ENCODE measurements around the gene DGKQ.

DNA sequence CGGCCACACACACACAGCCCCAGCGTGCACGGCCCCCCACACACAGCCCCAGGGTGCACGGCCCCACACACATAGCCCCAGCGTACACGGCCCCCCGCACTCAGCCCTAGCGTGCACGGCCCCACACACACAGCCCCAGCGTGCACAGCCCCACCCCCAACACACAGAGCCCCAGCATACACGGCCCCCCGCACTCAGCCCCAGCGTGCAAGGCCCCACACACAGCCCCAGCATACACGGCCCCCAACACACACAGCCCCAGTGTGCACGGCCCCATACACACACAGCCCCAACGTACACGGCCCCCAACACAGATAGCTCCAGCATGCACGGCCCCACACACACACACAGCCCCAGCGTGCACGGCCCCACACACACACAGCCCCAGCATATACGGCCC, 58.8 kb downstream of the DGKQ start:
- TF ChIP-seq, protein P1, sequence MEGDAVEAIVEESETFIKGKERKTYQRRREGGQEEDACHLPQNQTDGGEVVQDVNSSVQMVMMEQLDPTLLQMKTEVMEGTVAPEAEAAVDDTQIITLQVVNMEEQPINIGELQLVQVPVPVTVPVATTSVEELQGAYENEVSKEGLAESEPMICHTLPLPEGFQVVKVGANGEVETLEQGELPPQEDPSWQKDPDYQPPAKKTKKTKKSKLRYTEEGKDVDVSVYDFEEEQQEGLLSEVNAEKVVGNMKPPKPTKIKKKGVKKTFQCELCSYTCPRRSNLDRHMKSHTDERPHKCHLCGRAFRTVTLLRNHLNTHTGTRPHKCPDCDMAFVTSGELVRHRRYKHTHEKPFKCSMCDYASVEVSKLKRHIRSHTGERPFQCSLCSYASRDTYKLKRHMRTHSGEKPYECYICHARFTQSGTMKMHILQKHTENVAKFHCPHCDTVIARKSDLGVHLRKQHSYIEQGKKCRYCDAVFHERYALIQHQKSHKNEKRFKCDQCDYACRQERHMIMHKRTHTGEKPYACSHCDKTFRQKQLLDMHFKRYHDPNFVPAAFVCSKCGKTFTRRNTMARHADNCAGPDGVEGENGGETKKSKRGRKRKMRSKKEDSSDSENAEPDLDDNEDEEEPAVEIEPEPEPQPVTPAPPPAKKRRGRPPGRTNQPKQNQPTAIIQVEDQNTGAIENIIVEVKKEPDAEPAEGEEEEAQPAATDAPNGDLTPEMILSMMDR (conservative IDR thresholded peaks at IDR 0.05) = no peak
- TF ChIP-seq EZH2 (IDR thresholded peaks at IDR 0.05; ENCODE audit: low read depth) = no peak

All from PC-9 (cell line).